Gastroesophageal sphincter (tissue), 4 donors: ENCODE measurements around the gene PTPRN2. TPM values are rescaled to one million over a fixed set of nuclear protein-coding genes. Genes with fewer than 3 reads are reported as not detected.
"Not testable (repeated sequence)": the region's sequence is repeated elsewhere in the genome, so short reads cannot be mapped to it uniquely, and the experiment has no call there.

Experiments
- ATAC-seq: fragments of 150-250 bp; one replicate; pipeline ENCODE4 v1.9.1; 2016; ENCODE audit warnings: mild to moderate bottlenecking, moderate library complexity
- H3K27ac ChIP-seq, 4 donors: fragments of 200-600 bp; sonication (generic) in 3 of 4; 1 replicate in 3 of 4; 2 replicates in 1 of 4; pipeline ENCODE4 v1.5.1; 2016 to 2019
- H3K27me3 ChIP-seq: fragments of 200-600 bp; sonication (generic); one replicate; pipeline ENCODE4 v1.5.1; 2019
- H3K36me3 ChIP-seq, 2 donors: fragments of 200-600 bp; sonication (generic); one replicate each; pipeline ENCODE4 v1.5.1; 2019; ENCODE audit warnings: control low read depth in 1 of 2
- H3K4me1 ChIP-seq, 3 donors: fragments of 200-600 bp; sonication (generic); 1 replicate in 2 of 3; 2 replicates in 1 of 3; pipeline ENCODE4 v1.5.1; 2016 to 2019; ENCODE audit warnings: control low read depth in 2 of 3
- H3K4me3 ChIP-seq, 2 donors: fragments of 200-600 bp; sonication (generic); one replicate each; pipeline ENCODE4 v1.5.1; 2019; ENCODE audit warnings: mild to moderate bottlenecking in 1 of 2, moderate library complexity in 1 of 2
- H3K9me3 ChIP-seq, 3 donors: fragments of 200-600 bp; sonication (generic); one replicate each; pipeline ENCODE4 v1.5.1; 2017 to 2019; ENCODE audit warnings: control low read depth in 2 of 3
- CTCF ChIP-seq, 4 experiments: fragments of 200-600 bp in 2 of 4; fragments of 450-650 bp in 2 of 4; sonication (generic) in 1 of 4; IDR thresholded peaks; one replicate each; pipeline ENCODE4 v1.5.1; 2017 to 2019; ENCODE audit warnings: antibody characterized with exemption in 4 of 4, mild to moderate bottlenecking in 2 of 4, moderate library complexity in 2 of 4
- EP300 ChIP-seq: sonication (generic); formaldehyde crosslinking; IDR thresholded peaks from one replicate; pipeline ENCODE4 v1.6.1; 2017; ENCODE audit warnings: antibody characterized with exemption, mild to moderate bottlenecking
- POLR2A ChIP-seq, 2 donors: fragments of 450-650 bp; IDR thresholded peaks; one replicate each; pipeline ENCODE4 v1.6.1; 2017; ENCODE audit warnings: antibody characterized with exemption in 2 of 2, mild to moderate bottlenecking in 2 of 2, moderate library complexity in 1 of 2
- POLR2AphosphoS5 ChIP-seq: sonication (generic); formaldehyde crosslinking; IDR thresholded peaks from one replicate; pipeline ENCODE4 v1.6.1; 2017; ENCODE audit warnings: antibody characterized with exemption
- WGBS, 2 donors: methylation state at CpG; one replicate each; pipeline ENCODE4 v1.1.5; 2018; ENCODE audit warnings: low coverage in 1 of 2; 5-methylcytosine and 5-hydroxymethylcytosine counted together
- total RNA-seq, 4 donors: library from RNA; depleted of rRNA; stranded (reverse); fragments of >200 nt; gene quantifications; one replicate each; pipeline ENCODE4 v1.1.0, GENCODE V29; 2016

PTPRN2 gene
- total RNA-seq, 4 donors from 2014 or later, result 1.7 to 4.7 (median 3.3) TPM

- Histone ChIP-seq H3K4me3 (no peak overlapping the region), H3K36me3 (no peaks in the 10 kb centered on the region), H3K9me3 (no peaks in the 10 kb centered on the region), H3K27me3 (peaks cover 39% of the 10 kb centered on the region), H3K27ac (no peak overlapping the region), H3K4me1 (no peaks in the 10 kb centered on the region)
- 61% methylated on average over 8 of the region's 16 CpGs; no CpG with 5 or more reads in 1 of the 2 donors for WGBS, 2 donors
- TF ChIP-seq CTCF (IDR thresholded peaks at IDR 0.05) (no peak), POLR2AphosphoS5 (no peak), POLR2A (IDR thresholded peaks at IDR 0.05) (no peak), EP300 (no peak)
- ATAC-seq, result no peak
These were observed 287.2 kb downstream of the PTPRN2 start for GRCh38 chr7:158300427-158300826.

- 65% methylated on average over 3 of the region's 4 CpGs; no CpG with 5 or more reads in 1 of the 2 donors for WGBS, 2 donors
- no peak for ATAC-seq
- TF ChIP-seq CTCF (IDR thresholded peaks at IDR 0.05), result no peak
- no peak for TF ChIP-seq POLR2A (IDR thresholded peaks at IDR 0.05)
- TF ChIP-seq EP300, result no peak
- no peak for TF ChIP-seq POLR2AphosphoS5
- Histone ChIP-seq H3K9me3 (no peaks in the 10 kb centered on the region), H3K36me3 (no peaks in the 10 kb centered on the region), H3K27ac (no peak overlapping the region), H3K4me3 (no peak overlapping the region), H3K4me1 (no peaks in the 10 kb centered on the region), H3K27me3 (peaks cover 34% of the 10 kb centered on the region)
These were observed 288.0 kb downstream of the PTPRN2 start for GRCh38 chr7:158299607-158300006.

- WGBS, 2 donors, result 70 to 88% methylated on average over 2 to 5 of the region's 7 CpGs
- H3K4me3 ChIP-seq, result no peak overlapping the region
- no peaks in the 10 kb centered on the region for H3K9me3 ChIP-seq
- ATAC-seq, result no peak
- TF ChIP-seq CTCF (IDR thresholded peaks at IDR 0.05) (no peak), POLR2A (IDR thresholded peaks at IDR 0.05) (no peak), POLR2AphosphoS5 (no peak), EP300 (no peak)
- H3K4me1 ChIP-seq, result no peaks in the 10 kb centered on the region
- no peak overlapping the region for H3K27ac ChIP-seq
- no peaks in the 10 kb centered on the region for H3K36me3 ChIP-seq
- H3K27me3 ChIP-seq, result peaks cover 20% of the 10 kb centered on the region
These were observed 290.9 kb downstream of the PTPRN2 start for GRCh38 chr7:158296798-158297104.

GRCh38 chr7:158295966-158296797 lies 291.4 kb downstream of the PTPRN2 start:
- no peak overlapping the region for H3K4me3 ChIP-seq
- ATAC-seq, result no peak
- H3K36me3 ChIP-seq, result no peaks in the 10 kb centered on the region
- TF ChIP-seq EP300 (no peak), CTCF (IDR thresholded peaks at IDR 0.05) (no peak), POLR2A (IDR thresholded peaks at IDR 0.05) (no peak), POLR2AphosphoS5 (no peak)
- H3K9me3 ChIP-seq, result no peaks in the 10 kb centered on the region
- H3K4me1 ChIP-seq, result no peaks in the 10 kb centered on the region
- WGBS, 2 donors, result 97 to 100% methylated on average over 2 to 5 of the region's 16 CpGs
- no peak overlapping the region for H3K27ac ChIP-seq
- H3K27me3 ChIP-seq, result peaks cover 14% of the 10 kb centered on the region

GRCh38 chr7:158294468-158295215 lies 293.0 kb downstream of the PTPRN2 start:
- Histone ChIP-seq H3K9me3 (peaks cover 0 to 15% (median 0%) of the 10 kb centered on the region in 3 donors), H3K27me3 (peaks cover 11% of the 10 kb centered on the region)
- 98 to 100% methylated on average over 8 to 20 of the region's 29 CpGs for WGBS, 2 donors
- not testable (repeated sequence) for ATAC-seq, H3K36me3 ChIP-seq, H3K27ac ChIP-seq, H3K4me1 ChIP-seq, H3K4me3 ChIP-seq
